Myocyte (in vitro differentiated cells): ENCODE results near the gene DLGAP1. TPM values are rescaled to one million over a fixed set of nuclear protein-coding genes. Genes with fewer than 3 reads are reported as not detected.
A peak's percentile ranks its signal among the peaks of the same experiment; 100 is the strongest.

Source experiments
- DNase-seq: peaks from one replicate; pipeline ENCODE4 v3.0.0-alpha.2; 2012; ENCODE audit warnings: low read depth
- total RNA-seq: library from RNA; depleted of rRNA; stranded (reverse); fragments of >200 nt; gene quantifications from 2 replicates; pipeline ENCODE4 v1.2.3, GENCODE V29; 2014

The DLGAP1 gene
- total RNA-seq, 1 donor from 2014 or later, result 0.75 TPM

DNA sequence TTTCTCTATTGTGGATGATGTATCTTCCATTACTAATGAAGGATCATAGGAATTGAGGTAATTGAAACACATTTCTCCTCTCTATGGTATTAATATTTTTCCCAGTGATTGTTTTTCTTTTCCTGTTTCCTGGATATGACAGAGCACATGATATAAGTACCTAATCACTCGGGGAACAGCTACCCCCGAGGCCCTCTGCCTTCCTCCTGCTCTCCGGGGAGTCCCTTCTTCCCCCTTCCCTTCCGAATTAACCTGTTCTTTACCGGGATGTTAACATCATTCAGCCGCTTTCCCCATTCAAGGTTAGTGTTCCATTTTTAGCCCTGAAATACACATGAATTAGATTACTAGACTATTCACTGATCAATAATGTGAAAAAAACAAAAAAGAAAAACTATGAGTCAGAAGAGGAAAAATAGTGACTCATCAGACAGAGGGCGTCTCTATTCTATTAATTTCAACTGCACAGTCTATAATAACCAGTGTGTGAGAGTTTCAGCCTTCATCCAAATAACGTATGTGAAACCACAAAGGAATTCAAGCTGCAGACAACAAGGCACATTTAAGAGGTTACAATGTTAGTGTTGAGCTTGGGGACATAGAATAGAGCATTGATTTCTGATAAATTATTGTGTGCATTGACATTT lies 450.8 kb downstream of the DLGAP1 start:
- no peak for DNase-seq

DNA sequence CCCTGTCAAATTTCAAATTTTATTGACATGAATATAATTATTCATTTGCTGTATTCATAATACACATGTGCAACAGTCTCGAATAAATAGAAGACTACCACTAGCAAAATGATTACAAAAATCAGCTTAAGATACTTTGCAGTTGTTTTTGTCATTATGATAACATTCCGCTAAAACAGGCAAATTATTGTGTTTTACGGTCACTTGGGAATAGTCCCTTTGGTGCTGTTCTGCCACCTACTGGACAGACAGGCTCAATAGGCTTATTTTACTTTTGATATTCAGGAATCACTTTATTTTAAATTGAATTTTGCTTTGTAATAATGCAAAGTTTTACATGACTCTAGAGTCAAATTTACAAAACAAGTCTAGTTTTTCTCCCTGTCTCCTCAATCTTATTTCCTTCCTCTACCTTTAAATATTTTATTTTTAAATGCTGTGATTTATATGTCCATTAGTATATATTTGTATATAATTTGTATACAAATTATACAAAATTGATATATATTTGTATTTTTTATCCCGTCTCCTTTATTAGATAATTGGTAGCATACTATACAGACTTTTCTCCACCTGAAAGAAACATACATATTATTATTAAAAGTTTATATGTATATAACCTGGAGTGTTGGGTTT lies 456.3 kb downstream of the DLGAP1 start:
- peak; percentile 66 for DNase-seq

DNA sequence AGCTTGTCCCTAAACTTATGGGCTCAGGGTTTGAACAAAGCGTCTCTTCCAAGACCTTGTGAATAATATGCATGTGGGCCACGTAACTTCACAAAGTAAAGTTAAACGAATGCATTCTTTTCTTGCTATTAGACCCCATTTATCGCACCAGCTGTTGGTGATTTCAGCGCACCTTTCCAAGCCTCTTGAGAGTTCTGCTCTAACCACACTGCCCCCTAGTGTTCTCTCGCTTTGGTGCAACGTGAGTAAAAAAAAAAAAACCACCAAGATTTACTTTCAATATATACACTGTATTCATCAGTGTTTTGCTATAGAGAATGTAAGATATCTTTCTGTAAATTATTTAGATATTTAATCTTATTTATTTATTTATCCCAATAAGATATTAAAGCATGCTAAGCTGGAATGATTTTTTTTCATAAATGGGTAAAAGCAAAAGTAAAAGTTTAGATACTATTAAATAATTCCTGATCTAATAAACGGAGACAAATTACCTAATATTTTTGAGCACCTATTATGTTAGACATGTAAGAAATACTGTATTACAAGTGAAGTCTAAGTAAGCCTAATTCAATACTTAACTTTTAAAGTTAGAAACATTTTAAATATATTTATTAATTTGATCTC lies 459.5 kb downstream of the DLGAP1 start:
- DNase-seq, result peak; percentile 74

DNA sequence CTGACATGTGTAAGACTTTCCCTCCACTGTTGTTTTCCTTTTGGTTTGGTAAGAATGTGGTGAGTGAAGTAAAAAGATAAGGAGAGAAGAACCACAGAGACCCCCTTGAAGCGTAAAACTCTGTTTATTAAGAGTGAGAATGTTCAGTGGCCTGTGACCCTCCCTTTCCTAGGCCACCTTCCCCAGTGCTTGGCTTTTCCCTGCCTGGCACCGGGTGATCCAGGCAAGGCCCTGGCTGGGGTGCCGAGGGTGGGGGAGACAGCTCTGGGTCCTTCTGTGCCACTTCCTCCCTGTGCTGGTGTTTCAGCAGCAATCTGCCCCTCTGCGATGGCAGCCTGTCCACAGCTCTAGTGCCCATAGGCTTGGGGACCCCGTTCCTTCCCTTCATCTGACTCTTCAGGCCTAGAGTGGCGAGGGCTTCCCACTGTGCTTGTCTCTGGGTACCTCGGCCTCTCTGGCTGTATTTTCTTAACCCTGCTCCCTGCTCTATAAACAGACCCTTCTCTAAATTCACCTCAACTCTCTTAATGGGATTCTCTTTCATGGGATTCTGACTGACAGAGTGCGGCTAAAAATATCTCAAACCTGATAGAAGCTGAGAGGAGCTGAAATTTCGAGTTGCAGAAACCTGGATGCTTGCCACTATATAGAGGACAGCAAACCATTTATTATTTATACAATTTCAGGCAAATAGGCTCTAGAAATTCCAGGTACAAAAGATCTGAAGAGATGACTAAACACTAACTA lies 461.0 kb downstream of the DLGAP1 start:
- no peak for DNase-seq

DNA sequence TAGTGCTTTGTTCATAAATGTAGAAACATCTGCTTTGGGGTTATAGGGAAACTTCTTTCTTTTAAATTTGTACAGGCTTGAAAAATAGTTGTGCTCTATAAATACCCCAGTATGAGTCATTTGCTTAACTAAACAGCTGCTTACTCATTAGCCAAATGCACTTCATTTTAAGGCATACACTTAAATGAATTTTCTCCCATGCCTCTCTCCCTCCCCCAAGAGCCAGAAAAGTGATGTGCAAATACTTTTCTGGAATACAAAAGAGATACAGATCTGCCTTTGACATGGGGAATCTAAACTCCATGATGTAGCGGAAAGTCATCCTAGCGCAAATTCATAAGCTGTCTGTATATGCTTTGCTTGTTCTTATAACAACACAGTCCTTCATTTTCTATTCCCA lies 469.4 kb downstream of the DLGAP1 start:
- DNase-seq, result peak; percentile 74

DNA sequence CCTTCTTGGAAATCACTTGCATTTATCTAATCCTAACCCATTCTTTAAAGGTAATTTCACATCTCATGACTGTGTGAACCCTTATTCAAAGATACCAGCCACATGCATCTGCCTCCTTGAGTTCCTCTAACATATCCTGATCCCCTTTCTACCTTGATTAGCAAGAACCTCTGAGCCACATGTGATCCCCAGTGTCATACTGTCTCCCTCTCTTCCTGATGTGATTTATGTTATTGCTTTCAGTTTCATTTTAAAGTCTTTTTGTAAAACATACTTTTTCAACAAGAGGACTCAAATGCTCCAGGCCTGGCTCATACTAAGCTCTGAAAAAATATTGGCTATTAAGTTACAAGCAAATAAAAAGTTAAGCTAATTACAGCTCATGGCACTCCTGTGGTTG lies 470.1 kb downstream of the DLGAP1 start:
- peak; percentile 35 for DNase-seq

DNA sequence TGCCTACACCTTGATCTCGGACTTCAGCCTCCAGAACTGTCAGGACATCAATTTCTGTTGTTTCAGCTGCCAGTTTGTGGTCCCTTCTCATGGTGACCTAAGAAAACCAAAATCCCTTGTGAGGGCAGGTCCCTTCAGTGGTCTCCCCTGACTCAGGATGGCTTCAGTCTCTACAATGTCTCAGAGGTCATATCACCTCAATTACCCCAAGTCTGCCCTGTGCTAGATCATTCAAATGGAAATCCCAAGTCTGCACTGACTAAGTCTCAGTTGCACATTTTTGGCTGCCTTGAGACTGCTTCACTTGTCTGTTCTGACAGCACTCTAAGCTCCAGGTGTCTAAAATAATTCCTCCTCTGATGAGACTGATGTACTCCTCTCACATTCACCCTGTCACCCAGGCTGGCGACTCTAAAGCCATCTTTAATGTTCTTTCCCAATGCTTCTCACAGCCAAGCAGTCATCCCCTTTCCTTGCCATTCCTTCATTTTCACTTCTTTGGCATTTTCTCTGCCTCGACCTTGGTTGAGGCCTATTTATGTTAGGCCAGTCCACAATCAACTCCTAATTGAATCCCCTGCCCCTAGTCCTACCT lies 470.8 kb downstream of the DLGAP1 start:
- DNase-seq, result peak; percentile 91

DNA sequence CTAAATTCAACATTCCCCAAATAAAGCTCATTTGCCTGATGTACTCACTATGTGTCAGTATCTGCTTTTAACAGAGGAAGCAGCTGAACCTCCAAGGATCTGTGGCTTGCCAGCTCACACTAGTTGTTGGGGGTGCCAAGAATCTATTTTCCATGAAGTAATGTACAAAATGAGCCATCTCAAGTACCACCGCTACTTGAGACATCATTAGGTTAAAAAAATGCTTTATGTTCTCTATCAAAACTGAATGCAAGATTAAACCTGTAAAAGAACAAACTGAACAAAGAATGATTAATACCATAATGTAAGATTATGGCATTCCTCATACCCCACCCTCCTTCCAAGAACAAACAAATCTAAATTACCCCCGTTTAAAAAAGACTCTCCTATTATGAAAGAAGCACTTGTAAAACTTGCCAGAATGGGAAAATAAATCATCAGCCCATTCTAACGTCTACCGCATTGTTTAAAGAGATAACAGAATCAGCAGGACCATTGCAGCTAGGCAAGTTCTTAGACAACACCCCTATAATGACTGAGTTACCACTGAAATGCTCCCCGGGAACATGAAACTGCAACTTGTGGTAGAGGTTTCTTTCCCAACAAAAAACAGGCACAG lies 471.6 kb downstream of the DLGAP1 start:
- peak; percentile 88 for DNase-seq

DNA sequence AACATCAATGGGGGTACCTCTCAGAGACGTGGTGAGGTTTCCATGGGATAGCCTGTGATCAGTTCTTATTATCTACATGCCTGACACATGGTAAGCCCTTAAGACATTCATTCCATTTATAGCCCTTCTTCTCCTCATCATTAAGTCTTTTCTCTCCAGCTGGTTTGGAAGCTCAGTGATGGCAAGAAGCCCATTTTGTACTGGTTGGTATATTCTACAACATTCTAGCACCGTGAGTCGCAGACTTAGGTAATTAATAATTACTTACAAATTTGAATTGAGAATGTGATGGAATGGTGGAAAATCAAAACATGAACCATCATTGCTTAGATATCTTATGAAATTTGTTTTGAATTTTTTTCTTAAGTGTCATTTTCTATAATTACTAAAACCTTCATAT lies 472.6 kb downstream of the DLGAP1 start:
- DNase-seq, result peak; percentile 65

DNA sequence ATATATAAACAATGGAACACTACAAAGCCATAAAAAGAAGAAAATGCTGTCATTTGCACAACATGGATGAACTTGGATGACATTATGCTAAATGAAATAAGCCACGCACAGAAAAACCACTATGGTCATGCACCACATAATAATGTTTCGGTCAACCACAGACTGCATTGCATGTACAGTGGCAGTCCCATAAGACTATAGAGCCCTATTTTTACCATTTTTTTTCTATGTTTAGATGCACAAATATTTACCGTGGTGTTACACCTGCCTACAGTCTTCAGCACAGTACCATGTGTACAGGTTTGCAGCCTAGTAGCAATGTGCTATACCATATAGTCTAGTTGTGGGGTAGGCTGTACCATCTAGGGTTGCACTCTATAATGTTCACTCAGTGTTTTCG lies 476.1 kb downstream of the DLGAP1 start:
- no peak for DNase-seq

DNA sequence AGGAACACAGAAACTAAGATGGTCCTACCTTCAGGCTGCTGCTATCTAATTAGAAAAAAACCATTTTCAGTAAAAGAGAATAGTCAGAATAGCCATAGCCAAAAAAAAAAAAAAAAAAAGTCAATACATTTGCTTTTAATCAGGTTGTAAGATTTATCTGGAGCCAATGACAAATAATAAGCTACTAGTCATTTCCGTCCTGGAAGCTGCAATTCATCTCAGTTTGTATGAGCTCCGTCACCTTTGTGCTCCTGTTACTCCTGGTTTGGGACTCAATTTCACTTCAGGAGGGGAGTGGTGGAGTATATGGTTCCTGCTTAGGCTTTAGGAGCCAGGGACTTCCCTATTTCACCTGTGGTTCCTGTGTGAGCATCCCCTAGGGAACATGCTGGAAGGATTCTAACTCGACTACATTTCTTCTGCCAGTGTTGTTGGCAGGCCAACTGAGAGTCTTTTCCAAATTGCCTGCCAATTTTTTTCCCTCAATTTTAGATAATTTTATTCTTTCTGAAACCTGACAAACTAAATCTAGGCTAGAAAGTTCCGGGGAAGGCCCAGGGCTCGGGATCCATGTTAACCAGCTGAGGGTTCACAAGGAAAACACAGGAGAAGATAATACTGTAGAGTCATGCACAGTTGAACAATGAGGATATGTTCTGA lies 481.8 kb downstream of the DLGAP1 start:
- DNase-seq, result no peak

DNA sequence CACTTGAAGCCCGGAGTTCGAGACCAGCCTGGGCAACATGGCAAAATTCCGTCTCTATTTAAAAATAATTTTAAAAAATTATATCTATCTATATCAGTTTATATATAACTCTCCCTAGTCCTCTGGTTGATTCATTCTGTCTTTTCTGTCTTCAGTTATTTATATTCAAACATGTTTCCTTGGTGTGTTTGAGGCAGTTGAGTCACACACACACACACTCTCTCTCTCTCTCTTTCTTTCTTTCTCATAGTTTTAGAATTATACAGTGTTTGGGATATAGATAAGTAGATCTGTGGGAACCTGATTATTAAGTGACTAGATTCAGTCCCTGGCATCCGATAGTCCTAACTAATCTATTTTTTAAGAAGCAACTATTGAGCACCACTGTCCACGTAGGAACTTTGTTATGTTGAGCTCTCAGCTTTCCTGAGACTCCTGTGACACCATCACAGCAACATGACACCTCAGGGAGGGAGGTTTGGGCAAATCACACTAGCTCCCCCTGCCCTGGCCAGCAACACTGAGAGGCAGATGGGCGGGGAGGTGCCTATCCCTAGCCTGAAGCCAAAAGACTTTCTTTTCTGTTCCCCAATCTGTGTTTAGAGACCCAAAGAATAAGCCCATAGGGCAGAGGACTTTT lies 482.7 kb downstream of the DLGAP1 start:
- peak; percentile 60 for DNase-seq

DNA sequence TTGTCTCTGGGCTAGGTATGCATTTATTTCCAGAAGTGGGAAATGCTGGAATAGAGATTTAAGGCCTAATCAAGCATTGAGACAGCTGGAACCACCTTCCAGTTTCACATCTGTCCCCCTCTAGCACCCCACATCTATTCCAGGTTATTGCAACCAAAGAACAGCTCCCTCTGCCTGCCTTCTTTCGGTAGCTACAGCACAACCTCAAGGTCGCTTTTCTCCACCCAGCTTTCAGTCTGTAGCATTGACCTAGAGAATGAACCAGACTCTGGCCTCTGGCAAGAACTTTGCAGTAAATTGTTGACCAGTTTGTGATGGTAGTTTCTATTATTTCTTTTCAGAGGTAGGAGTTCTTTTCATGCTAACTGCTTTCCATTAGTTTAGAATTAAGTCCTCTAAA lies 484.2 kb downstream of the DLGAP1 start:
- DNase-seq, result no peak

DNA sequence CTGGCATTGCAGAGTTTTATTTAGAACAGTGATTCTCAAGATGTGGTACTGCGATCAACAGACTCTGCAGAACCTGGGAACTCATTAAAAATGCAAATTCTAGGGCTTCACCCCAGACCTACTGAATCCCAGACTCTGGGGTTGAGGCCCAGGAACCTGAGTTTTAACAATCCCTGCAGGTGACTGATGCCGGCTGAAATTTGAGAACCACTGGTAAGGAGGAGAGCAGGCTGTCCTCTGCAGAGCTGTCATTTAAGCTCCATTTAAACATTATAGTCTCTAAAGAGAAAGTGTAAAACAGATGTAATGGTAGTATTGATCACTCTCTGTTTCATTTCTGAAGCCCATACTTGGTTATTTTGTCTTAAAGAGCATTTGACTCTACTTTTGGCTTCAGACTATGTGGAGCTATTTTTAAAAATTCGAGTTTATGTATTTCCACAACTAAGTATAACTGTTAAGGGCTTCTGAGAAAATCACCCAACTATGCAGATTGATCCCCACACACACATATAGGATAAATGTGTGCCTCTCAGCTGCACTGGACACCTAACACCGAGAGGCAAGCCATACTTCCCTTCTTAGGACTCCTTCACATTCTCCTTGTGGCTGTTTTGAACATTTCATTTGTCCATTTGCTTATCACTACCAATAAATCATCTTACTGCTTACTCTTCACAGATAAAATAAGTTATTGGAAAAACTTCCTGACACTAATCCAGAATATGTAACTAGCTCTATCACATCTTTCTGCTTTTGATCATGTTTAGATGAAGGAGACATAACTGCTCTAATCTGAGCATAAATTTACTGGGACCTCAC lies 487.5 kb downstream of the DLGAP1 start:
- no peak for DNase-seq

DNA sequence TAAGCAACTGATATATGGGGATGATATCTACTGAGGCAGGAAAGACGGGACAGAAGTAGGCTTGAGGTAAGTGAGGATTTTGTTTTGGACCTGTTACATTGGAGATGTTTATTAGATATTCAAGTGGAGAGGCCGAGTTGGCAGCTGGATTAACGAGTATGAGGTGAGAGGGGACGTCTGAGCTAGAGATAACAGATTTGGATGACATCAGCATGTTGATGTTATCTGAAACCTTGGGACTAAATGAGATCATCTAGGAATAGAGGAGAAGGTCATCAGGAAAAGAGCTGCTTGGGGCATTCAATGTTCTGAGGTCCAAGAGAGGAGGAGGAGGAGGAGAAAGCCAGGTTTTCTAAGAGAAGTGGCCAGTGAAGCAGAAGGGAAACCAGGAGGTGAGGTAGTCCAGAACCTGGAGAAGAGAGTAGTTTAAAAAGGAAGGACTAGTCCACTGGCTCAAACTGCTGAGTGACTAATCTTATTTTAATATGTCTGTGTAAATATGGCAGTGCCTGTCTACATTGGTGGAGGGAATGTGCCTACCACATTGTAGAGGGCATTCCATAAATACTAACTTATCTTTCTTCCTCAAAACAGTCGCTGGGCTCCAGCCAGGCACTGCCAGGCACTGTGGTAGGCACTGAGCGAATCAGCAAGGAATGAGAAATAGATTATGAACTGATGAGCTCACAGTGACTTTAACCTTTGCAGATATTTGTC lies 488.3 kb downstream of the DLGAP1 start:
- peak; percentile 79 for DNase-seq

DNA sequence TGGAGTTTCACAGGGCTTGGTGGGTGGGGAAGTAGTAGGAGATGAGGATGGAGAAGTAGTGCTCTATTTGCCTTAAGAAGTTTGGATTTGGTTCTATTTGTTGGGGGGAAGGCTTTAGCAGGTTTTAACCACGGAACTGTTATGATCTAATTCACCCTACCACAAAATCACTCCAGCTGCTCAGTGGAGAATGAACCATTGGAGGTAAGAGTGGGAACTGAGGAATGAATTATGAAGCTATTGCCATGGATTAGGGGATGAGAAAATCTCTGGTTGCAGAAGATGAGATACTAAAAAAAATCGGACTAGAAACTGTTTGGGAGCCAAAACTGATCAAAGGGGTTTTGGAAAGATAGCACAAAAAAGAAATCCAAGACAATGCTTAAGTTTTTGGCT lies 488.9 kb downstream of the DLGAP1 start:
- peak; percentile 67 for DNase-seq

DNA sequence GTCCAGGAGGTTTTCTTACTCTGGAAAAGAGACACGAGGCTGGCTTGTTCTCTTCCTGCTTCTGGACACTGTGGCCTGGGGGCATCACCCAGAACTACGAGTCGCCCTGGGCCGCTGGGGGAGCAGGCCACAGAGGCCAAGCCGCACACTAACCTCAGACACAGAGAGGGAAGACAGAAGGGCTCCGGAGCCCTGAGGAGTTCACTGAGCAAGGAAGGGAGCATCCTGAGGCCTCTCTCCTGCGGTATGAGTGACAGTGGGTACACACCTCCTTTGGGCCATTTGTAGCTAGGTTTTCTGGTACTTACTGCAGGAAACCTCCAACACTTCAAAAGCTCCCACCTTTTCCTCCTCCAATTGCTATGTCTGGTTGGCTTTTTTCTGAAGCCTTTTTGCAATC lies 494.1 kb downstream of the DLGAP1 start:
- DNase-seq, result no peak

DNA sequence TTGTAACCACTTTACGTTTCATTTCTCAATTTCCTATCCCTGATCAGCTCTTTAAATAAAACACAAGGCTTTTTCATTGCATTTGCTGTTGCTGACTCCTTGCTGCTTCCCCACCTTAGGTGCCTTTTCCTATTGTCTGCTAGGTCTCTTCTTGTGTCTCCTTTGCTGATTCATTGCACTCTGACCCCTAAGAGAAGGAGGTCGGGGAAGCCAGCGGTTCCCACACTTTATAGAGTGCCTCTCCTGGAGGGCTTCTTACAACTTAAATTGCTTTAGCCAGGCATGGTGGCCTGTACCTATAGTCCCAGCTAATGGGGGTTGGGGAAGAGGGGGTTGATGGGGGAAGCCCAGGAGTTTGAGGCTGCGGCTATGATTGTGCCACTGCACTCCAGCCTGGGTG lies 495.0 kb downstream of the DLGAP1 start:
- DNase-seq, result no peak

DNA sequence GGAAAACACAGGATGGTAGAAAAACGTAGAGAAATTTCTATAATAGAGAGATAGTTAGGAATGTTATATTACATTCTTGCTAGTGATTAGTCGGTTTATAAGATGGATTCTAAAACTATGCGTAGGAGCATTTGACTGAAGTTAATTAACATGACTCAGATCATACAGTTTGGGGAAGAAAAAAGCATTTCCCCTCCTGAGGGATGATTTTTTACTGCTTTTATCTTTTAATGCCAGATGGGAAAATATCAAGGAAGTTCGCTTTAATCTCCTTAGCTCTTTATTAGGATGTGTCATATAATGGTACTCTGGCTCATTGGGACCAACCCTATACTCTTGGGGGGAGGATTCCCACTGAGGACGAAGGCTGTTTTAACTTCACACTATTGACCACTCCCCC lies 503.1 kb downstream of the DLGAP1 start:
- no peak for DNase-seq
